Fibroblast of the aortic adventitia (primary cell): ENCODE data around the gene CAMK4. TPM values are rescaled to one million over a fixed set of nuclear protein-coding genes. Genes with fewer than 3 reads are reported as not detected.

ENCODE experiments used
- DNase-seq: peaks from one replicate; pipeline ENCODE4 v3.0.0-alpha.2; 2010; ENCODE audit warnings: low read depth
- H3K4me3 ChIP-seq: 2 replicates; pipeline ENCODE4 v1.5.1; 2011; ENCODE audit warnings: low read depth, mild to moderate bottlenecking, control low read depth, low read length, moderate library complexity
- total RNA-seq: library from RNA; depleted of rRNA; stranded (reverse); fragments of >200 nt; gene quantifications from 2 replicates; pipeline ENCODE4 v1.2.3, GENCODE V29; 2012; ENCODE audit warnings: low replicate concordance
- TF ChIP-seq, protein P1 (sequence below): IDR thresholded peaks from 2 replicates; pipeline ENCODE4 v1.5.1; 2011; ENCODE audit warnings: mild to moderate bottlenecking, low read length, control low read depth, inconsistent platforms; ENCODE audit not compliant: insufficient read depth

The CAMK4 gene
- total RNA-seq, 1 donor: 5.4 TPM

DNA sequence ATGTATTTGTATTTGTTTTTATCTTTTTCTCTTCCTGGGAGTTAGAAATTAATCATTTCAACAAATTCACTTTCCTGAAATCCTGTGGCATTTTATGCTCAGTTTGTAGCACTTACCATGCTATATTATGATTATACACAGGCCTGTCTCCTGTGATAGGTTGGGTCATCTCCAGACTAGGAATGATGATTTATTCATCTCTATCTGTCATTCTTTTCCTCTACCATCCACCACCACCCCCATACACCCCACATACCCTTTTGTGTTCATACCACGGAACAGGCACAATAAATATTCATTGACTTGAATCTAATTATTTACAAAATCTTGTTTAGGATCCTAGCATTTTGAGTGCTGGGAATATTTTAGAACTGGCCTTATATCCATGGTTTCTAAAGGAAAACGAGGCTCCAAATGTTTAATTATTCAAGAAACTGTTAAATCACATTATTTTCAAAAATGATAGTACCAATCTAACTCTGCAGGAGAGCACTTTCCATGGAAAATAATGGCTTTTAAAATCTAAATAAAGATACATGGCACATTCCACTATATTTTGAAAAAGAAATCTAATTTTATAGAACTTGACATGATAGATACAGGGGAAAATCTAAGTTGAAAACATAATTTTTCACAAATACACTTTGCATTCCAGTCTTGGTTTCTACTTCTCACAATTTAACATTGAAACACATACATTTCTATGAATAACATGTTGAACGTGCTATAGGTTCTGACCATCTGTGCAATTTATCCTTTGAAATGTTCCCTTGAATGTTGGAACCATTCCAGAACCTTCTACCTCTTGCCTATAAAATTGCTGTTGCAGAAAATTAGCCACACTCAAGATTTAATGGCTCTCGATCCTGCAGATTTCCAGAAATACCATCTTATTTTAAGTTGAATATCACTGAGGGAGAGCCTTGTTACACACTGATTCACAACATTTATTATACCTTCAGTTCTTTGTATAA lies 198.8 kb downstream of the CAMK4 start:
- TF ChIP-seq, protein P1, sequence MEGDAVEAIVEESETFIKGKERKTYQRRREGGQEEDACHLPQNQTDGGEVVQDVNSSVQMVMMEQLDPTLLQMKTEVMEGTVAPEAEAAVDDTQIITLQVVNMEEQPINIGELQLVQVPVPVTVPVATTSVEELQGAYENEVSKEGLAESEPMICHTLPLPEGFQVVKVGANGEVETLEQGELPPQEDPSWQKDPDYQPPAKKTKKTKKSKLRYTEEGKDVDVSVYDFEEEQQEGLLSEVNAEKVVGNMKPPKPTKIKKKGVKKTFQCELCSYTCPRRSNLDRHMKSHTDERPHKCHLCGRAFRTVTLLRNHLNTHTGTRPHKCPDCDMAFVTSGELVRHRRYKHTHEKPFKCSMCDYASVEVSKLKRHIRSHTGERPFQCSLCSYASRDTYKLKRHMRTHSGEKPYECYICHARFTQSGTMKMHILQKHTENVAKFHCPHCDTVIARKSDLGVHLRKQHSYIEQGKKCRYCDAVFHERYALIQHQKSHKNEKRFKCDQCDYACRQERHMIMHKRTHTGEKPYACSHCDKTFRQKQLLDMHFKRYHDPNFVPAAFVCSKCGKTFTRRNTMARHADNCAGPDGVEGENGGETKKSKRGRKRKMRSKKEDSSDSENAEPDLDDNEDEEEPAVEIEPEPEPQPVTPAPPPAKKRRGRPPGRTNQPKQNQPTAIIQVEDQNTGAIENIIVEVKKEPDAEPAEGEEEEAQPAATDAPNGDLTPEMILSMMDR: no peak
- no peak for DNase-seq
- H3K4me3 ChIP-seq: no peak overlapping the region

DNA sequence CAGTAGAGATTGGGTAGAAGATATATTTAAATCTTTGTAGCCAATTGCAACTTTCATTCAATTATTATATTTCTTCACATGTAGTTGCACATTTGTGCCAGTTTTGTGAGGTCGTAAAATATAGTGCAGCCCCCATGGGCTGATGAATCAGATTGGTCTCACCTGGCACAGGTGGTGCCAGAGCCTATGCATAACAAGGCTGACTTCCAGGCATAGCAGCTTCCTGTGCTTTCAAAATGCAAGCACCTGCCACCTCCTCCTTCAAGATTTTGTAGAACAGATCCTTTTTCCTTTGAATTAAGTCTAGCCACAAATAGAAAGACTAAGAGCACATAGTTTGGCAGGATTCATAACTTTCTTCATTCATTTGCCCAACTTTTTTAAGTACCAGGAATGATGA lies 201.0 kb downstream of the CAMK4 start:
- TF ChIP-seq, protein P1: no peak
- H3K4me3 ChIP-seq: no peak overlapping the region
- DNase-seq: no peak

DNA sequence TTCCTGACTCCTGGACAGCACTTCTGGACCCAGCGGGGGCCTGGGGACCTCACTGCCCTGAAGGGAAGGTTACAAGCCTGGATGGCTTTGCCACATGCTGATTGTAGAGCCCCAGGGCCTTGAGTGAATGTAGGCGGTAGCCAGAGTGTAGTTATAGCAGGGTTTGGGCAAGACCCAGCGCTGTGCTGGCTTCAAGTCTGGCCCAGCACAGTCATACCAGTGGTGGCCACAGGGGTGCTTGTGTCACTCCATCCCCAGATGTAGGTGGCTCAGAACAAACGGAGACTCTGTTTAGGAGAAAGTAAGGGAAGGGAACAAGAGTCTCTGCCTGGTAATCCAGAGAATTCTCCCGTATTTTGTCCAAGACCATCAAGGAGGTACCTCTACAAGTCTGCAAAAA lies 203.6 kb downstream of the CAMK4 start:
- no peak overlapping the region for H3K4me3 ChIP-seq
- TF ChIP-seq, protein P1: no peak
- no peak for DNase-seq

DNA sequence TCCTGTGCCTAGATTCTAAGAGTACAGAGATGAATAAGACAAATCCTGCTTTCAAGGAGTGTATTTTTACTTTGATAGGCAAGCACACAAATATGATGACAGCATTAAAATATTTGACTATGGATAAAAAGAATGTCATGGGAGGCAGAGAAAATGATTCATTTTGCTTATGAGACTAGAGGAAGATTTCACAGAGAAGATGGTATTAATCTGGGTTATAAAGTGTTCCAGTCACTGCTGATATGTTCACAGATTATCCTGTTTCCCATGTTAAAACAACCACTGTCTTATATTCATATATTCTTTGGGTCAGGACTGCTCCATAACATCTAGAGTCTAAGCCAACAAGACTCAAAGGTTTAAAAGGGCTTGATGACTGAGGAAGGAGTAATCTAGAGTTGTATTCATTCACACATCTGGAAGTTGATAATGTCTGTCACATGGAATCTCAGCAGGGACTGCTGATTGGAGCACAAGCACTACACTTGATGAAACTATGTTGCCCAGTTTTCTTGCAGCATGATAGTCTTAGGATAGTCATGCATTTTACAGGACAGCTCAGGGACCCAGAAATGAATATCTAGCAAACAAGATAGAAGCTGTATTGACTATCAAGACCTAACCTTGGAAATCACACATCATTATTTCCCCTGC lies 208.8 kb downstream of the CAMK4 start:
- TF ChIP-seq, protein P1: no peak
- DNase-seq: peak; percentile 7

DNA sequence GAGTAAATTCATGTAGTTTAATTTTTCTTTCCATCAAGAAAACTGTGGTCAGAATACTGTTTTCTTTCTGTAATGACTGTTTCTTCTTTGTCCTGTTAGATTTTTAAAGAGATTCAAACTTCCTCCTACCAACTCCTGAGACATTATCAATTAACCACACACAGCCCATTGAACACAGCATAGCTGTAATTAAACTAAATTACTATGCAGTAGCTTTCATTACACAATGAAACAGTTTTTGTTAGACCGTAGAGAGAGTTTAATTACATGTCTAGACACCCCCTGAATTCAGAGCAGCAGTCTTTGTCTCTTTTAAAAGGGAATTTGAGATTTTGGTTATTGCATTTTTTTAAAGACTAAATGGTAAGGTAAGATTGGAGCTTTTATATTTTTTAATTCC lies 210.6 kb downstream of the CAMK4 start:
- no peak for DNase-seq
- H3K4me3 ChIP-seq: no peak overlapping the region
- TF ChIP-seq, protein P1: no peak

More for the DNA sequence above, 208.8 kb downstream of the CAMK4 start:
- no peak overlapping the region for H3K4me3 ChIP-seq

DNA sequence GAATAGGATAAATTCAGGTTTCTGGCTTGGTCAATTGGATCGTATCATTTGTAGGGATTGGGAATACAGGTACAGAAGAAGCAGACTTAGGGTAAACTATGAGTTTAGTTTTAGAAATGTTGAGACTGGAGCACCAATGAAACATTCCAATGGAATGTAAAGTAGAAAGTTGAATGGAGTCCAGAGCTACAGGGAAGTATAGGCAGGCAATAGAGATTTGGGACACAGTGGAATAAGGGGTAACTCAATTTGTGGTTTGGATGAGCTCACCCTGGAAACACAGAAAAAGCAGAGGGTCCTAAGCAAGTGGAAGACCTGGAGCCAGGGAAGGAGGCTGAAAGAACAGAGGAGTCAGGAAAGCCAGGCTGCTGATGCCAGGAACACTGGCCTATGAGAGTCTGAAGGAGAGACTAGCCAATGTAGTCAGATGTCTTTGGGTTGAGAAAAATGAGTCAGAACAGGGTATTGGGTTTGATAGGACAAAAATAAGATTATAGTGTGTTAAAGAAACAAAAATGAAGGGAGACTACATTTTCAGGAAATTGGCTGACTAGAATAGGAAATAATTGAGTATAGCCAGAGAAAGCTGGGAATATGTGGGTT lies 215.4 kb downstream of the CAMK4 start:
- no peak overlapping the region for H3K4me3 ChIP-seq
- DNase-seq: peak; percentile 40
- TF ChIP-seq, protein P1: no peak
